NB4 (cell line): Measurements from ENCODE around the gene LRBA.

Source experiments
- DNase-seq: peaks from one replicate; pipeline ENCODE4 v3.0.0; 2010; ENCODE audit warnings: low read depth
- H3K4me3 ChIP-seq: one replicate; pipeline ENCODE4 v1.5.1; 2011; ENCODE audit warnings: mild to moderate bottlenecking, low read depth, low read length, moderate library complexity
- MYC ChIP-seq: IDR thresholded peaks from 2 replicates; pipeline ENCODE4 v1.6.1; 2011; ENCODE audit warnings: low read depth, low read length
- POLR2A ChIP-seq: IDR thresholded peaks from 2 replicates; pipeline ENCODE4 v1.6.1; 2011; ENCODE audit warnings: mild to moderate bottlenecking; ENCODE audit not compliant: insufficient read length; ENCODE audit errors: extremely low read depth
- TF ChIP-seq, protein P1 (sequence below): IDR thresholded peaks from one replicate; pipeline ENCODE4 v1.5.1; 2012; ENCODE audit warnings: low read depth, low read length
- TF ChIP-seq, protein P2 (sequence below): IDR thresholded peaks from 2 replicates; pipeline ENCODE4 v1.6.1; 2011; ENCODE audit warnings: low read depth, low read length

LRBA gene

DNA sequence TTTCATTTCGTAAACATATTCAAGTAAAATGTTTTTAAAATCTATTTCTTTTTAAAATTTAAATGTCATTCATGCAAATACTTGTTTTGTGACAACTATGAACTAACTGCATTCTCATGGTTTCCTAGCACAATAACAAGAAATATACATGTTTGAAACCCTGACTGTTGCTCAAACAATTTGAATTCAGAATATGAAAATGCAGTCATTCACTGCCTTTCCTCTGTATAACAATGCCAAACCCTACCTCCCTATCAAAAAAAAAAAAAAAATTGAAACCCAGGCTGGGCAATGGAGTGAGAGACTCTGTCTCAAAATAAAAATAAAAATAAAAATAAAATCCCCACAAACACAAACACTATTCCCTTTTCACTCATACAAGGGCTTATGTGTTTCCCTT, 391.0 kb downstream of the LRBA start:
- DNase-seq: no peak
- no peak overlapping the region for H3K4me3 ChIP-seq
- TF ChIP-seq, protein P1, sequence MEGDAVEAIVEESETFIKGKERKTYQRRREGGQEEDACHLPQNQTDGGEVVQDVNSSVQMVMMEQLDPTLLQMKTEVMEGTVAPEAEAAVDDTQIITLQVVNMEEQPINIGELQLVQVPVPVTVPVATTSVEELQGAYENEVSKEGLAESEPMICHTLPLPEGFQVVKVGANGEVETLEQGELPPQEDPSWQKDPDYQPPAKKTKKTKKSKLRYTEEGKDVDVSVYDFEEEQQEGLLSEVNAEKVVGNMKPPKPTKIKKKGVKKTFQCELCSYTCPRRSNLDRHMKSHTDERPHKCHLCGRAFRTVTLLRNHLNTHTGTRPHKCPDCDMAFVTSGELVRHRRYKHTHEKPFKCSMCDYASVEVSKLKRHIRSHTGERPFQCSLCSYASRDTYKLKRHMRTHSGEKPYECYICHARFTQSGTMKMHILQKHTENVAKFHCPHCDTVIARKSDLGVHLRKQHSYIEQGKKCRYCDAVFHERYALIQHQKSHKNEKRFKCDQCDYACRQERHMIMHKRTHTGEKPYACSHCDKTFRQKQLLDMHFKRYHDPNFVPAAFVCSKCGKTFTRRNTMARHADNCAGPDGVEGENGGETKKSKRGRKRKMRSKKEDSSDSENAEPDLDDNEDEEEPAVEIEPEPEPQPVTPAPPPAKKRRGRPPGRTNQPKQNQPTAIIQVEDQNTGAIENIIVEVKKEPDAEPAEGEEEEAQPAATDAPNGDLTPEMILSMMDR: no peak
- TF ChIP-seq, protein P2, sequence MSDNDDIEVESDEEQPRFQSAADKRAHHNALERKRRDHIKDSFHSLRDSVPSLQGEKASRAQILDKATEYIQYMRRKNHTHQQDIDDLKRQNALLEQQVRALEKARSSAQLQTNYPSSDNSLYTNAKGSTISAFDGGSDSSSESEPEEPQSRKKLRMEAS: no peak
- TF ChIP-seq MYC: no peak
- TF ChIP-seq POLR2A: no peak

DNA sequence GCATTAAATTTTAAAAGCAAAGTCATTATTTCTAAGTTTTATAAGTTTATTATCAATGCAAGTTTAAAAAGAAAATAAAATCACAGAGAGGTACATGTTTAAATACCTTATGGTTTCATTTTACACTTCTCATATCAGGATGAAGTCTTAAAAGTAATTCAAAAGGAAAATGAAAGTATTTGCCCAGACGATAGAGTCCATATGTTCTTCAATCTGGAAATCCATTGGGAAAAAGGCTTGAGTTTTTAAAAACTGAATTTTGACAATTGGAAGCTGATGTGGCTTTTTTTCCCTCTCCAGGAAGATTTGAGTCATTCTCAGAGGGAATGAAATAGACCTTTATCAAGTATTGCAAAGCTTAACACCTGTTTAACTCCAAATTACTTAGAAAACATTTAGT, 396.0 kb downstream of the LRBA start:
- H3K4me3 ChIP-seq: no peak overlapping the region
- TF ChIP-seq, protein P2: no peak
- TF ChIP-seq, protein P1: no peak
- no peak for TF ChIP-seq POLR2A
- TF ChIP-seq MYC: no peak
- DNase-seq: no peak

DNA sequence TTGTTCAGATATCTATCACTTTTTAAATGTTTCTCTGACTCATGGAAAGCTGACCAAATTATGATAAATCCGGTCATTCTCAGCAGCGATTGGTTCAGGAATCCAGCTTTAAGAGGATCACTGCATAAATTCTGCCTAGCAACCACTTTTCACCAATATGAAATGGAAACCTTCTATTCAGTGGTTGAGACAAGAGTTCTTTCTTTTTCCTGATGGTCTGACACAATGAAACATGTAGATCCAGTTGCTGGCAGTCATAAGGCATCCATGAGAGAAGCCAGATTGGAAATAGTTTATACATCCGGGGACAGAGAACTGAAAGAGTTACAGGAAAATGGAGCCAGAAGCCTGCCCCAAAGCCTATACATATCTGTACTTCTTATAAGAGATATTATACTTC, 406.0 kb downstream of the LRBA start:
- no peak overlapping the region for H3K4me3 ChIP-seq
- TF ChIP-seq, protein P1: no peak
- TF ChIP-seq MYC (no peak), POLR2A (no peak)
- TF ChIP-seq, protein P2: no peak
- no peak for DNase-seq

DNA sequence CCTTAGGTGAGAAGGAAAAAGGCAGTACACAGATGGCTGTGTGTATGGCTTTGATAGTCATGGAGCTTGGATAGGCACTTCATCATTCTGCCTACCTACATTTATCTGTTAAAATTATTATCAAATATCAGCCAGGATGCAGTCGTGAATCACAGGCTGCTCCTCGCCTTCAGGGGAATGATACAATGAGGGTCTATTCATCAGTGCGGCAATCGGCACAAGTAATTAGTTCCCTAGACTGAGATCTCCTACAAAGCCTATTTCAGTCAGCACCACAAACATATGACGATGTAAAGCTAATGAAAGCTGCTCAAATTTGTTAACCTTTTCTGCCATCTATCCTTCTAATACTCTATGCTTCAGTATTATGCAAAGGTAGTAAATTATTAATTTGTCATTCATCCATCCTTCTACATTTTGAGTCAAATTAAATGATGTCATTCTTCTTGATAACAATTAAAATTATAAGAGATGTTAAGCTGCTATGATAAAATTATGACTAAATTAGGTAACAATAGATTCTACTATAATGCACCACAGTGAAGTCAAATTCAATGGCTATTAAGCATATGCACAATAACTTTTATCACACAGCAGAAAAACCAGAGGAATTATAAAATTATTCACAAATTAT, 414.2 kb downstream of the LRBA start:
- no peak overlapping the region for H3K4me3 ChIP-seq
- TF ChIP-seq MYC: no peak
- TF ChIP-seq POLR2A: no peak
- TF ChIP-seq, protein P2: no peak
- TF ChIP-seq, protein P1: no peak
- no peak for DNase-seq

DNA sequence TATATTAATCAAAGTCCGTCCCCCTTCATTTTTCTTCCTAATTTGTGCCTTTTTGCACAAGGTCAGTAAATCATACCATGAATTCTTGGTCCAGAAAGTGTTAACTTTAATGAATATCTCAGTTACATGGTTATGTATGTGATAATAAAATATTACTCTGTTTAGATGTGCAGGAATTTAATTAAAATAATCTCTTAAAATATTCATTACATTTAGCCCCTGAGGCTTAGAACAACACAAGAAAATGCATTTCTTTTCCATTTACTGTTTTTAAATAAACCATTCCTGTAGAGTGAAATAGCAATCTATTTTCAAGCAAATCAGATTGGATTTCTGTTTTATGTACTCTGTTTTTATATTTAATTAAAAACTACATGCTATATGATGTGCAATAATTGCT, 415.5 kb downstream of the LRBA start:
- no peak overlapping the region for H3K4me3 ChIP-seq
- TF ChIP-seq, protein P2: no peak
- DNase-seq: no peak

DNA sequence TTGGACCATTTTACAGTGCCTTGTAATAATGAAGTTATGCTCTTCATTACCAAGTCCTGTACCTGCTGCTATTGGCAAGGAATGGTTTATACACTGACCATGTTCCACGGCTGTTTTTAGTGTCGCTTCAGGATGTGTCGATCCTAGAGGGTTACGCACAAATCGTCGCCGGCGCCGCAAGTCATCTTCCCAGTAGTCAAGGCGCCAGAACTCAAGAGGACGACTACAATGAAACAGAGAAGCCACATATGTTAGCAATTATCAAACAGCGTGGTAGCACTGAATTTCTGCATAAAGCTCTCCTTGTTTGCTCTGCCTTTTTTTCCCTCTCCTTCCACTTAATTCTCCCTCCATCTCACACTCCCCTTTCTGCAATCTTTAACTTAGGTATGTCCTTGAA, 416.2 kb downstream of the LRBA start:
- TF ChIP-seq MYC (no peak), POLR2A (no peak)
- TF ChIP-seq, protein P1: no peak
- TF ChIP-seq, protein P2: no peak
- no peak for DNase-seq
- H3K4me3 ChIP-seq: no peak overlapping the region
